Neural crest cell (in vitro differentiated cells): ENCODE measurements around the gene KDM4B. TPM values are rescaled to one million over a fixed set of nuclear protein-coding genes. Genes with fewer than 3 reads are reported as not detected.

ENCODE experiments used
- DNase-seq: peaks from one replicate; pipeline ENCODE4 v3.0.0; 2021; ENCODE audit warnings: low read depth, mixed read lengths, low spot score
- H3K27ac Mint-ChIP-seq: one replicate; pipeline ENCODE4 v1.8.0; 2021; ENCODE audit warnings: mild to moderate bottlenecking, mixed read lengths; ENCODE audit not compliant: unreplicated experiment
- H3K27me3 Mint-ChIP-seq: 2 replicates; pipeline ENCODE4 v1.8.0; 2021; ENCODE audit warnings: low read depth, mild to moderate bottlenecking, mixed read lengths
- H3K36me3 Mint-ChIP-seq: 2 replicates; pipeline ENCODE4 v1.8.0; 2021; ENCODE audit warnings: low read depth, mild to moderate bottlenecking, mixed read lengths
- H3K4me1 Mint-ChIP-seq: 2 replicates; pipeline ENCODE4 v1.8.0; 2021; ENCODE audit warnings: mixed read lengths
- H3K4me3 Mint-ChIP-seq: one replicate; pipeline ENCODE4 v1.8.0; 2021; ENCODE audit warnings: mild to moderate bottlenecking, mixed read lengths
- H3K9me3 Mint-ChIP-seq: 2 replicates; pipeline ENCODE4 v1.8.0; 2021; ENCODE audit warnings: mixed read lengths
- CTCF ChIP-seq: fragments of 200-600 bp; sonication (generic); conservative IDR thresholded peaks from 2 replicates; pipeline ENCODE4 v1.5.0; 2021; ENCODE audit warnings: antibody characterized with exemption, mild to moderate bottlenecking
- total RNA-seq: library from RNA; stranded (reverse); gene quantifications from 2 replicates; pipeline ENCODE4 v1.2.1, GENCODE V29; 2021

KDM4B gene
- total RNA-seq, 1 donor from 2014 or later, result 45.4 TPM

DNA sequence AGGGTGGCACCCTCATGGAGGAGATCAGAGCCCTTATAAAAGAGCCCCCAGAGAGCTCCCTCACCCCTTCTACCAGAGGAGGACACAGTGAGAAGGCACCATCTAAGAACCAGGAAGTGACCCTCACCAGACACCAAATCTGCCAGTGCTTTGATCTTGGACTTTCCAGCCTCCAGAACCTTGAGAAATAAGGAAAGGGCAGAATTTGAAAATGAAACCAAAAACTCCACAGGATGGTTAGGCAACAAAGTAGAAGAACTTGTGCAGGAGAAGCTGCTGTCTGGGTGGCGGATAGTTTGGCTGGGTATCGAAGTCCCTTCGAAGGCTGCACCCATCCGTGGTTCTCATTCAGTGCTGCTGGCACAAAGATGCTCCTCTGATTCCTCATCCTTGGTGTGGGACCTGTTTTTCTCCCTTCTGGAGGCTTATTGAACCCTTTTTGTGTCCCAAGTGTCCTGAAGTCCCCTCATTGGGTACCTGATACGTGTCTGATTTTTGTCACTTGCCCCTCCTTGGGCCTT, 130.8 kb downstream of the KDM4B start:
- TF ChIP-seq CTCF, result no peak
- no peak for DNase-seq
- H3K27ac Mint-ChIP-seq, result no peak overlapping the region
- H3K4me3 Mint-ChIP-seq, result no peak overlapping the region
- peaks cover 2% of the 10 kb centered on the region for H3K27me3 Mint-ChIP-seq
- H3K4me1 Mint-ChIP-seq, result no peaks in the 10 kb centered on the region
- peaks cover 13% of the 10 kb centered on the region for H3K9me3 Mint-ChIP-seq
- peaks cover 30% of the 10 kb centered on the region for H3K36me3 Mint-ChIP-seq

GRCh38 chr19:5101871-5102270, 133.0 kb downstream of the KDM4B start:
- DNase-seq, result no peak
- Mint-ChIP-seq H3K36me3 (peaks cover 28% of the 10 kb centered on the region), H3K27me3 (peaks cover 2% of the 10 kb centered on the region), H3K27ac (peak overlapping the region; percentile 92), H3K4me3 (no peak overlapping the region), H3K4me1 (peaks cover 4% of the 10 kb centered on the region), H3K9me3 (peaks cover 13% of the 10 kb centered on the region)
- no peak for TF ChIP-seq CTCF

DNA sequence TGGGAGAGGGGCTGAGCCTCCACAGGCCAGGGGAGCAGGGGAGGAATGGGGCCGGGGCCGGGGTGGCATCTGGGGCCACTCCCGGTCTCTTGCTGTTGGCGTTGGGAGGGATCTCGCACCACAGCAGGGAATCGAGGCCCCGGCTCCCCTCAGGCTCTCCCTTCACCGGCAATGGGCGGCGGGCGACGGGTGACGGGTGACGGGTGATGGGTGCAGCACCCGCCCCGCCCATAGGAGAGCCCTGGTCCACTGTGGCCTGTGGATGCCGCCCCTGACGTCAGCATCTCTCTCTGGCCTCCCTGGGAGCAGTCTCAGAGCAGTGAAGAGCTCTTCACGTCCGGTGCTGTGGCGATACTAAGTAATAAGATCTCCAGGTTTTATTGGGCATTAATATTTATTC, 133.6 kb downstream of the KDM4B start:
- H3K27ac Mint-ChIP-seq, result no peak overlapping the region
- TF ChIP-seq CTCF, result no peak
- no peak for DNase-seq
- H3K36me3 Mint-ChIP-seq, result peaks cover 25% of the 10 kb centered on the region
- H3K9me3 Mint-ChIP-seq, result peaks cover 13% of the 10 kb centered on the region
- H3K4me1 Mint-ChIP-seq, result peaks cover 4% of the 10 kb centered on the region
- peaks cover 2% of the 10 kb centered on the region for H3K27me3 Mint-ChIP-seq
- no peak overlapping the region for H3K4me3 Mint-ChIP-seq

DNA sequence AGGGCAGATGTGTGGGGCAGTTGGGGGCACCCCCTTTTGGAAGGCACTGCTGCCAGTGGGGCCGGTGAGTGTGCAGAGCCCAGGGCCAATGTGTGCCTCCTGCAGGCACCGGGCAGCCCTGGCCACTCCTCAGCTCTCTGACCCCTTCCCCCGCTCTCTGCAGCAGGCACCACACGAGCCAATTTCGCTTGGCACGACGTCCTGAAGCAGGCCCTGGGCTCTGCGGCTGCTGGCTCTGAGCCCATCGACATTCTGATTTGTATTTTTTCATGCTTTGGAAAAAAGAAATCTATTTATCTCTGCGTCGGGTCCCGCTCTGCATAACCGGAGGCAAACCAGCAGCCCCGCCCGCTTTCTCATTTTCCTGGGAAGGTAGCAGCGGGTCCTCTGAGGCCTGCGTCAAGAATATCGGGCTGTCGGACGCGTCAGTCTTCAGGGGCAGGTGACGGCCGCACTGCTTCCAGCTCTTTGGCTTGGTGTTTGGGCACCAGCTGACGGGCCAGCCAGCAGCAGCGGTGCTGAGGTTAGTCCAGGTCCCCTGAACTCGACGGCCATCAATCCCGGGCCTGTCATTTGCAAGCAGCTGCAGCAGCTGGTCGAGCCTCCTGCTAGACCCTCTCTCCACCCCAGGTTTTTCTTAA, 134.3 kb downstream of the KDM4B start:
- Mint-ChIP-seq H3K4me1 (peaks cover 4% of the 10 kb centered on the region), H3K9me3 (peaks cover 13% of the 10 kb centered on the region), H3K27ac (no peak overlapping the region), H3K4me3 (no peak overlapping the region), H3K36me3 (peaks cover 25% of the 10 kb centered on the region), H3K27me3 (peaks cover 2% of the 10 kb centered on the region)
- DNase-seq, result no peak
- no peak for TF ChIP-seq CTCF

GRCh38 chr19:5103812-5104410, 135.0 kb downstream of the KDM4B start:
- TF ChIP-seq CTCF, result no peak
- Mint-ChIP-seq H3K4me1 (peaks cover 4% of the 10 kb centered on the region), H3K27ac (no peak overlapping the region), H3K36me3 (peaks cover 21% of the 10 kb centered on the region), H3K9me3 (peaks cover 11% of the 10 kb centered on the region), H3K4me3 (no peak overlapping the region), H3K27me3 (peaks cover 2% of the 10 kb centered on the region)
- DNase-seq, result no peak
